Upper lobe of left lung (tissue), 4 donors: Measurements from ENCODE around the gene PDAP1.

ENCODE experiments used
- POLR2A ChIP-seq, 4 donors: fragments of 450-650 bp; IDR thresholded peaks; one replicate each; pipeline ENCODE4 v1.5.1; 2016 to 2017; ENCODE audit warnings: antibody characterized with exemption in 4 of 4, mild to moderate bottlenecking in 2 of 4
- TF ChIP-seq, protein P1 (sequence below), 6 experiments: fragments of 450-650 bp in 4 of 6; fragments of 200-600 bp in 2 of 6; sonication (generic) in 2 of 6; IDR thresholded peaks; one replicate each; pipeline ENCODE4 v1.5.1; 2016 to 2019; ENCODE audit warnings: antibody characterized with exemption in 6 of 6

DNA sequence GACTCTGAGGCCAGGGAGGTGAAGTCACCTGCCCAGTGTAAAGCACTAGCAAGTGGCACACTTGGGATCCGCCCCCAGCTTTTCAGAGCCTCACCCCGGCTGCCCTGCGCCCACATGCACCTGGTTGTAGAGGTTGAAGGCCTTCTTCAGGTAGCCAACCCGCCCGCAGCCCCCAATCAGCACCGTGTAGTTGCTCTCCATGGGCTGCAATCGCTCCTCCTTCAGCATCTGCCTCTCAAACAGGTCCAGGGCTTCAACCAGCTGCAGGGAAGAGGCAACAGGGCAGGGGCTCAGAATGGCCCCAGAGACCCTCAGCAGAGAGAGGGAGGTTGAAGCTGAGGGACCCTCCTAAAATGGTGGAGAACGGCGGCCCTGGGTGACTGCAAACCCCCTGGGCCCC, 24.8 kb upstream of the PDAP1 start:
- no peak for TF ChIP-seq POLR2A (IDR thresholded peaks at IDR 0.05)
- TF ChIP-seq, protein P1, sequence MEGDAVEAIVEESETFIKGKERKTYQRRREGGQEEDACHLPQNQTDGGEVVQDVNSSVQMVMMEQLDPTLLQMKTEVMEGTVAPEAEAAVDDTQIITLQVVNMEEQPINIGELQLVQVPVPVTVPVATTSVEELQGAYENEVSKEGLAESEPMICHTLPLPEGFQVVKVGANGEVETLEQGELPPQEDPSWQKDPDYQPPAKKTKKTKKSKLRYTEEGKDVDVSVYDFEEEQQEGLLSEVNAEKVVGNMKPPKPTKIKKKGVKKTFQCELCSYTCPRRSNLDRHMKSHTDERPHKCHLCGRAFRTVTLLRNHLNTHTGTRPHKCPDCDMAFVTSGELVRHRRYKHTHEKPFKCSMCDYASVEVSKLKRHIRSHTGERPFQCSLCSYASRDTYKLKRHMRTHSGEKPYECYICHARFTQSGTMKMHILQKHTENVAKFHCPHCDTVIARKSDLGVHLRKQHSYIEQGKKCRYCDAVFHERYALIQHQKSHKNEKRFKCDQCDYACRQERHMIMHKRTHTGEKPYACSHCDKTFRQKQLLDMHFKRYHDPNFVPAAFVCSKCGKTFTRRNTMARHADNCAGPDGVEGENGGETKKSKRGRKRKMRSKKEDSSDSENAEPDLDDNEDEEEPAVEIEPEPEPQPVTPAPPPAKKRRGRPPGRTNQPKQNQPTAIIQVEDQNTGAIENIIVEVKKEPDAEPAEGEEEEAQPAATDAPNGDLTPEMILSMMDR (IDR thresholded peaks at IDR 0.05): no peak
